GM19035 (cell line): Measurements from ENCODE around the gene MCC.

Source experiments
- ATAC-seq: cut with Tn5 transposase; IDR thresholded peaks from one replicate; pipeline ENCODE4 v1.9.1; 2021; ENCODE audit not compliant: unreplicated experiment

The MCC gene

DNA sequence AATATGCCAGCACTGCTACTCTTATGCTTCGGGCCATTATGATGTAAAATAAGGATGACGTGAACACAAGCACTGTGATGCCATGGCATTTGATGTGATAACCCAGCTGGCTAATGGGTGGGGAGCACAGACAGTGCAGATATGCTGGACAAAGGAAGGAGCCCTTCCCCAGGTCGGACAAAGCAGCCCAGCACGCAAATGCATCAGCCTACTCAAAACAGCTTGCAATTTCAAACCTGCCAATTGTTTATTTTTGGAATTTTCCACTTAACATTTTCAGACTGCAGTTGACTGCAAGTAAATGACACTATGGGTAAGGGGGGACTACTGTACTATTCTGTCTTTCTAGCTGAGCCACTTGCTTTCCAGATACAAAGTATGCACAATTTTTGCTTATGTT is 330.4 kb downstream of the MCC start:
- no peak for ATAC-seq

DNA sequence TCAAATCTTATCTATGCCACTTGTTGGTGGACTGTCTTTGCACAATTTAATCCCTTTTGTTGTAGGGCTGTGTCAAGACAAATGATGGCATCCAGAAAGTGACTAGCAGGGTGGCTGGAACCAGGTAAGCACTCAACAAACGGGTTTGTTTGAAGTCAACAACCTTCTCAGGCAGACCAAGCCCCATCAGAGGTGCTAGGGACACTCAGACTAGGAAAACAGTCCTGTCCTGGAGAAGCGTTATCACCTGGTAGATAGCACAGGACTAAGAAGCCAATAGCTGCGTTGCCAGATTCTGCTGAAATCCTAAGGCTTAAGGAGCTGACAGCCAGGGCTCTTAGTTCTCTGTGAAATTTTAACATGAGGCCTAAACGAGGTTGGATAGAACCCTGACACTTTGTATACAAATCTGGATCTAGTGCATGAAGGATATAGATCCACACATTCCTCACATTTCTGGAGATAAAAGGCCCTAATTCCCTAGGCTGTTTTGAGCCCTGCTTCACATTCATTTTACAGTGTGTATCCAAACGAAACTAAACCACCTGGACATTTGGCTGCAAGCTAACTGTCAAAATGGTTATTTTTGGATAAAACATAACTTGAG is 331.9 kb downstream of the MCC start:
- ATAC-seq: no peak

- ATAC-seq: no peak
These were observed 334.6 kb downstream of the MCC start for GRCh38 chr5:113153512-113154097.

GRCh38 chr5:113152380-113152740 is 335.9 kb downstream of the MCC start:
- ATAC-seq: no peak

DNA sequence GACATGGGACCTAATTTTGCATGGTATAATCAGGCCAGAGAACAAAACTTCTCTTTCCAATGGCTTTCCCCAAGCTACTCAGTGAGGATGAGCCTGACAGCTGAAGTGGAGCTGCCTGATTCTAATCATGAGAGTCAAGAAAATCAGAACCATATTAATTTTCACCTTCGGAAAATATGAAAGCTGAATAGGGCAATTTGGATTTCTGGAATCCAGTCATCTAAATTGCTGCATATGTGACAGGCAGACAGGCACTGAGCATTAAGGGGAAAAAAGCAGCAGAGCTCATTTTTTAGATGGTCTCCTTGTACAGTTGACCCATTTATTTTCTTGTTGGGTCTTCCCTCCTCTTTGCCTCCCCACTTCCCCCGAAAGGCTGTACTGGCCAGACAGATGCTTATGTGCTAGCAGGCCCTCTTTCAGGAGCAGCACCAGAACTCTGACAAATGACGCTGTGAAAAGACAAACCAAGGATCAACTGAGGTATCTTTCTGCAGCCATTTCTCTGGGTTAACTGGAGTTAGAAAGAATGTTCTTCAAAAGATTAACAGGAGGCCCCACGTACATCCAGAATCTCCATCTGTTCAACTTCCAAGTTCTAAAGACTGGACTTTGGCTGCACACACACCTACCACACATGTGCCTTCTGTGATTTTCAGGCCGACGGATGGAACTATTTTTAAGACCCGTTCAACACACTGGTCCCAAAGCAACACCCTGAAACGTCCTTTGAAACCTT is 336.4 kb downstream of the MCC start:
- ATAC-seq: no peak

GRCh38 chr5:113150821-113151220 is 337.4 kb downstream of the MCC start:
- no peak for ATAC-seq

- ATAC-seq: no peak
These were observed 338.0 kb downstream of the MCC start for GRCh38 chr5:113150221-113150620.

GRCh38 chr5:113147537-113147936 is 340.7 kb downstream of the MCC start:
- ATAC-seq: no peak

GRCh38 chr5:113147101-113147508 is 341.1 kb downstream of the MCC start:
- no peak for ATAC-seq

GRCh38 chr5:113145757-113146387 is 342.4 kb downstream of the MCC start:
- no peak for ATAC-seq

DNA sequence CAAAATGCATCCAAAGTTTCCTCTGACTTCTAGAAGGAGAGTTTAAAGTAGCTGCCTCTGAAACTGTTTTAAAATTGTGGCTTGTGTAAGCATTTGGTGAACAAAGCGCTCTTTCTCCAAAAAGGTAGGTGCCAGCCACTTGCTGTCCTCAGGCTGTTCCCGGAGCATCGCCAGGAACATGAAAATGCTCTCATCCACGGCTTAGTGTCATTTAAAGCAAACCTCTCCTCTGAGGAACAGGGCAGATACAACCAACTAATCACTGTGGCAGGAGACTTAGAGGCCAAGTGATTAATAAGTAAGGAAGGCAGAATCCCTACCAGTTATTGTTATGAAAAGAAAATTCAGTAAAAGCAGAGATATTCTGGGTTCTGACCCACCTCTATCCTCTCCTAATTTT is 346.1 kb downstream of the MCC start:
- ATAC-seq: no peak

- no peak for ATAC-seq
These were observed 347.2 kb downstream of the MCC start for GRCh38 chr5:113140837-113141671.

GRCh38 chr5:113133211-113133975 is 354.9 kb downstream of the MCC start:
- ATAC-seq: no peak

- no peak for ATAC-seq
These were observed 355.7 kb downstream of the MCC start for GRCh38 chr5:113132564-113132963.

- ATAC-seq: no peak
These were observed 359.5 kb downstream of the MCC start for GRCh38 chr5:113128641-113129330.

DNA sequence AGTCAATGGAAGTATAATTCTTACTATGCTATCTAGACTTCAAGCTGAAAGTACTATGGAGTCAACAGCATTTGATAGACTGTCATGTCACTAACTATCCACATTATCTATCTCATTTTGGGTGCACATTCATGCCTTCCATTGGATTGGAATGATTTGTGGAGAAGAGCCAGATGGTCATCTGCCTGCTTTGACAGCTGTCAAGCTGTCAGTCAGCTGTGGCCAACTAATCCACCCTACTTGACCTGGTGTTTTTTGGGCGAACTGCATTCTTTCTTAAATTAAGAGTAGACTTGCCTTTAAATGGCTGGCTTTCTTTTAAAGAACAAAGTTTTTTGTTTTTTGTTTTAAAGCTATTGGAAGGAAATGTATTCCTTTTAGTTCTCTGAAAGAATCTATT is 360.2 kb downstream of the MCC start:
- no peak for ATAC-seq

- ATAC-seq: no peak
These were observed 361.2 kb downstream of the MCC start for GRCh38 chr5:113127021-113127420.

DNA sequence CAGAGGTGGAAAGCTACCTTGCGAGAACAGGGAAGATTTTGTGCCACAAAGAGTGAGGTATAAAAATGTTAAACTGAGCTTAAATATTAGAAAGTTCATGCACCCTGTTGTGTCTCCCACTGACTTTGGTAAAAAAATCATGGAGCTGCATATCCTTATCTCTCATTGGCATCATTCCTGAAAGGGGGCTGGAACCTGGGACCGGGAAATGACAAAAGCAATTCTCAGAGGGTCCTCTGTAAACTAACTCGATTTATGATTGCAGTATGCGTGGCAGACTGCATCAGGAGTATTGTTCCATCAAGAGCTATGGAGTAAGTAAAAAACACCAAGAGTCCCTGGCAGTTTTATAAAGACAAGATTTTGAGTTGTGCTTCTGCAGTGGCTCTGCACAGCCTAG is 362.9 kb downstream of the MCC start:
- ATAC-seq: no peak

DNA sequence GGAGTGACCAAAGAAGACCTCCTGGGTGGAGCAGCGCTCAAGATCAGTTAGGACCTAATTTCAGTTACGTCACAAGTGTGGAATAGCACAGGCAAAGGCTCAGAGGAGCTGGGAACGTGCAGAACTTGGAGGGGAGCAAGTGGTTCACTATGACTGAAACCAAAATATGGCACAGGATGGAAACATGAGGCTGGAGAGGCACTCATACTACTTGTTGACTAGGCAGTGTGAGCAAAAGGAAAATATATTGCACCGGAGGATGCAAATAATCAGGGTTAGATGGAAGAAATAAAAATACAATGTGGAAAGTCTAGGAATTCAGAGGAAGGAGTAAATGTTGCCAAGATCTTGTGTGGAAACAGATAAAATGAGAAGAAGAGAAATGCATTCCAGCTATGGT is 363.3 kb downstream of the MCC start:
- ATAC-seq: no peak

- no peak for ATAC-seq
These were observed 364.0 kb downstream of the MCC start for GRCh38 chr5:113124265-113124664.
